GM10266 (cell line): Measurements from ENCODE around the gene XPO6.

ENCODE experiments used
- DNase-seq: peaks from one replicate; pipeline ENCODE4 v3.0.0; 2012; ENCODE audit errors: extremely low spot score
- TF ChIP-seq, protein P1 (sequence below): IDR thresholded peaks from 2 replicates; pipeline ENCODE4 v1.5.1; 2012; ENCODE audit warnings: mild to moderate bottlenecking, low read depth; ENCODE audit not compliant: control insufficient read depth, insufficient read depth; ENCODE audit errors: missing control alignments

XPO6 gene

DNA sequence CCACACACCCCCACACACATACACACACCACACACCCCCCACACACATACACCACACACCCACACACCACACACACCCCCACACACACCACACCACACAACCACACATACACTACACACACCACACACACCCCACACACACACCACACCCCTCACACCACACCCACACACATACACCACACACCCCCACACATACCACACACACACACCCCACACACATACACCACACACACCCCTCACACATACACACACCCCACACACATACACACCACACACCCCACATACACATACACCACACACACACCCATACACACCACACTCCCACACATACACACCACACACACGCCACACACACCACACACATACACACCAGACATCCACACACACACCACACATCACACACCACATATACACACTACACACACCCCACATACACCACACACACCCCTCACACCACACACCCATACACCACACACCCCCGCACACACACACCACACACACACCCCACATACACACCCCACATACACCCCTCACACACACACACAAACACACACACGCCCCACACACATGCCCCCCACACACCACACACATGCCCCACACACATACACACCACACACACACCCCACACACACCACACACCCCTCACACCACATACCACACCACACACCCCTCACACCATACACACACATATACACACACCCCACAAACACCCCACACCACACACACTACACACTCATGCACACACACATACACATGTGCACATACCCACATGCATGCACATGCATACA lies 122.4 kb downstream of the XPO6 start:
- TF ChIP-seq, protein P1, sequence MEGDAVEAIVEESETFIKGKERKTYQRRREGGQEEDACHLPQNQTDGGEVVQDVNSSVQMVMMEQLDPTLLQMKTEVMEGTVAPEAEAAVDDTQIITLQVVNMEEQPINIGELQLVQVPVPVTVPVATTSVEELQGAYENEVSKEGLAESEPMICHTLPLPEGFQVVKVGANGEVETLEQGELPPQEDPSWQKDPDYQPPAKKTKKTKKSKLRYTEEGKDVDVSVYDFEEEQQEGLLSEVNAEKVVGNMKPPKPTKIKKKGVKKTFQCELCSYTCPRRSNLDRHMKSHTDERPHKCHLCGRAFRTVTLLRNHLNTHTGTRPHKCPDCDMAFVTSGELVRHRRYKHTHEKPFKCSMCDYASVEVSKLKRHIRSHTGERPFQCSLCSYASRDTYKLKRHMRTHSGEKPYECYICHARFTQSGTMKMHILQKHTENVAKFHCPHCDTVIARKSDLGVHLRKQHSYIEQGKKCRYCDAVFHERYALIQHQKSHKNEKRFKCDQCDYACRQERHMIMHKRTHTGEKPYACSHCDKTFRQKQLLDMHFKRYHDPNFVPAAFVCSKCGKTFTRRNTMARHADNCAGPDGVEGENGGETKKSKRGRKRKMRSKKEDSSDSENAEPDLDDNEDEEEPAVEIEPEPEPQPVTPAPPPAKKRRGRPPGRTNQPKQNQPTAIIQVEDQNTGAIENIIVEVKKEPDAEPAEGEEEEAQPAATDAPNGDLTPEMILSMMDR, result no peak

DNA sequence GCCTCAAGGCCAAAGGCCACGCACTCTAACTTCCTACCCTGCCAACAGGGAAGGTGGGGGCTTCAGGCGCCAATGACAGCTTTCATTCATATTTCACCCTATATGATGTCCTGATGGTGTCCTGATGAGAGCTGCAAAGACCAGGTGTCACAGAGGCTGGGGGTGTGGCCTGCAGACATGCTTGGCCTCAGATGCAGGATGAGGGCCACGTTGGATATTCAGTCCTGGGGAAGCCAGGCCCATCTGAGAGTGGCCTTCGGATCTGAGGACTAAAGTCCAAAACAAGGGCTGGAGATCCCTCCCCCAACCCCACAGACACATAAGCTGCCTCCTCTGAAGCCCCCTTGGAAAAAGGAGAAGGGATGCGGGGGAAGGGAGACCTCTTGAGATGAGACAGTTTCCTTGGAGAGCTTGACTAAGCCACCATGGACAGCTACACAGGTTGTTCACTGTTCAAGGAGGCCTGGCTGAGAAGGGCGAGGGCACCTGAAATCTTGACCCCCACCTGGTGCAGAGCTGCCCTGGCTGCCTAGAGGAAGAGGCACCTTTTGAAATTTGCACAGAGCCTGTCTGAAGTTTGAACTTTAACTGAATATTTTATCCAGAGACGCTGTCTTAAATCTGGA lies 124.0 kb downstream of the XPO6 start:
- DNase-seq, result peak; percentile 26
- TF ChIP-seq, protein P1, result no peak

More for the DNA sequence above, 122.4 kb downstream of the XPO6 start:
- no peak for DNase-seq

DNA sequence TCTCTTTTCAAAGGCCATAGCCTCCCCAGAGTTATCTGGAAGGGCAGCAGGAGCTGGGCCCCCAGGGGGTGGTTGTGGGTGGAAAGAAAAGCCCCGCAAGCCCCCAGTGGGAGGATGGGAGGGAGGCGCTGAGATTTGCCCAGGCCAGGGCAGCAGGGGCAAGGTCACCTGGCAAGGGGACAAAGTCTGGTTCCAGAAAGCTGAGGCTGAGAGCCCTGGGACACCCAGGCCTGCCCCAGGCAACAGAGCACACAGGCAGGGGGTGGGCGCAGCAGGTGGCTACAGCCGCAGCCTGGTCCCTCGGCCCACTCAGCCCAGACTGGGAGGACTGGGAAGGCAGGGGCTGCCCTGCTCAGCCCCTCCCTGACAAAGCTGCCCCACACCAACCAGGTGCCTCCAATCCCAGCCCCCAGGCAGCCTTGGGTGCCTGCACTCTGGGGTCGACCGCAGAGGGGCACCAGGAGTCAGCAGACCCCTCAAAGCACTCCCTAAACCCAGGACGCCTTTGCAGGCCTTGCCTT lies 124.6 kb downstream of the XPO6 start:
- DNase-seq, result no peak
- TF ChIP-seq, protein P1, result no peak

DNA sequence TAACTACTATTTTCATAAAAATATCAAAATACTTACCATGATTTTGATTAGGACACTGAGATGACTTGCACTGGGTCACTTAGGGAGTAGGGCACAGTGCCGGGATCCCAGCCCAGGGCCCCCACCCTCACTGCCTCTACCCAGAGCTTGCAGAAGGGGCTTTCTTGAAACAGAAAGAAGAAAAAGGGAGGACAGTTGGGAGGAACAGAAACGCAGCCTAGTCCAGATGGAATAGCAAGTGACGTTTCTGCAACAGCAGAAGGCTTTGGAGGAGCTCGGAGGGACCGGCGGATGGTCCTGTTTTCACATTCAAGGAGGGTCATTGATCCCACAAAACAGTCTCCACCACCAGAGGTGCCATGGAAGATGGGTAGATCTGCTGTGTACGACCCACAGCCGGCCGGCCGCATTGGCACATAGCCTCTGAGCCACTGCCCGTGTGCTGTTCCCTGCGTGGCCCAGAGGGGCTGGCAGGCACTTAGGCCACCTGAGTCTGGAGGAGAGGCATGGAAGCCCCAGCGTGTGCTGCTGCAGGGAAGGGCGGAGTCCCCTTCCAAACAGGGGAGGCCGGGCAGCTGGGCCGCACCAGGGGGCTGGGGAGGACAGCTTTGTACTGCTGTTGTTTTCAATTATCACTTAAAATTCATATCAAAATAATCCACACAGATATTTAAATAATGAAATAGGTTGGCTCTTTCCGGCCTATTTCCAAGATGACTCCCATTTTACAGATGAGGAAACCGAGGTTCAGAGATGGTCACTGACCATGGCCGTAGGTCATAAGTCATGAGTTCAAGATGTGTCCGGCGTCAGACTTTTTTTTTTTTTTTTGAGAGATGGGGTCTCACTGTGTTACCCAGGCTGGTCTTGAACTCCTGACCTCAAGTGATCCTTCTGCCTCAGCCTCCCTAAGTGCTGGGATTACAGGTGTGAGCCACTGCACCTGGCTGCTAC lies 125.3 kb downstream of the XPO6 start:
- no peak for DNase-seq
- TF ChIP-seq, protein P1, result no peak

DNA sequence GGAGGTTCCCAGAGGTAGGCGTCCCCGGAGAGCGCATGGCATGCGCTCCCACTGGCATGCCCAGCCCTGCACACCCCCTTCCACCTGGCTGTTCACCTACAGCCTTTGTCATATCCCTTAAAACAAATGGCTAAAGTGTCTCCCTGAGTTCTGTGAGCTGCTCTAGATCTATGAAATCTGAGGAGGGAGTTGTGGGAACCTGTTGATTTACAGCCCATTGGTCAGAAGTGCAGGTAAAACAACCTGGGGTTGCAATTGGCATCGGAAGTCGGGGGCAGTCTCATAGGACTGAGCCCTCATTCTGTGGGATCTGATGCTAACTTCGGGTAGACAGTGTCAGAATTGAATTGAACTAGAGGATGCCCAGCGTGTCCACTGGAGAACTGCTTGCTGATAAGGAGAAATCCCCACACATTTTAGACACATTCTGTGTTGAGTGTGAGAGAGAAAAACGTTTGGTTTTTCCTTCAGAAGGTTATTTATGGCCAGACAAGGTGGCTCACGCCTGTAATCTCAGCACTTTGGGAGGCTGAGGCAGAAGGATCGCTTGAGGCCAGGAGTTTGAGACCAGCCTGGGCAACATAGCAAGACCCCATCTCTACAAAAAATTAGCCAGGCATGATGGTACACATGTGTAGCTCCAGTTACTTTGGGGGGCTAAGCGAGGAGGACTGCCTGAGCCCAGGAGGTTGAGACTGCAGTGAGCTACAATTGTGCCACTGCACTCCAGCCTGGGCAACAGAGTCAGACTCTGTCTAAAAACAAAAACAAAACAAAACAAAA lies 126.2 kb downstream of the XPO6 start:
- DNase-seq, result no peak
- TF ChIP-seq, protein P1, result no peak

DNA sequence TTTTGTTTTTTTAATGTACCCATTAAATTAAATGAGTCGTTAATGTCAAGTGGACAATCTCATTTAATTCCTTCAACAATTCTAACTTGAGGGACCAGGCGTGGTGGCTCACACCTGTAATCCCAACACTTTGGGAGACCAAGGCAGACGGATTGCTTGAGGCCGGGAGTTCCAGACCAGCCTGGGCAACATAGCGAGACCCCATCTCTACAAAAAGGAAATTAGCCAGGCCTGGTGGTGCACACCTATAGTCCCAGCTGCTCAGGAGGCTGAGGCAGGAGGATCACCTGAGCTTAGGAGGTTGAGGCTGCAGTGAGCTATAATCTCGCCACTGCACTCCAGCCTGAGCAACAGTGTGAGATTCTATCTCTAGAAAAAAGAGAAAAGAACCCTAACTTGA lies 127.6 kb downstream of the XPO6 start:
- TF ChIP-seq, protein P1, result no peak
- DNase-seq, result no peak
